ENCODE data around the gene SIX6. TPM values are rescaled to one million over a fixed set of nuclear protein-coding genes. Genes with fewer than 3 reads are reported as not detected.

SIX6 gene
- total RNA-seq, 1 experiment from 2014 or later, result not detected

DNA sequence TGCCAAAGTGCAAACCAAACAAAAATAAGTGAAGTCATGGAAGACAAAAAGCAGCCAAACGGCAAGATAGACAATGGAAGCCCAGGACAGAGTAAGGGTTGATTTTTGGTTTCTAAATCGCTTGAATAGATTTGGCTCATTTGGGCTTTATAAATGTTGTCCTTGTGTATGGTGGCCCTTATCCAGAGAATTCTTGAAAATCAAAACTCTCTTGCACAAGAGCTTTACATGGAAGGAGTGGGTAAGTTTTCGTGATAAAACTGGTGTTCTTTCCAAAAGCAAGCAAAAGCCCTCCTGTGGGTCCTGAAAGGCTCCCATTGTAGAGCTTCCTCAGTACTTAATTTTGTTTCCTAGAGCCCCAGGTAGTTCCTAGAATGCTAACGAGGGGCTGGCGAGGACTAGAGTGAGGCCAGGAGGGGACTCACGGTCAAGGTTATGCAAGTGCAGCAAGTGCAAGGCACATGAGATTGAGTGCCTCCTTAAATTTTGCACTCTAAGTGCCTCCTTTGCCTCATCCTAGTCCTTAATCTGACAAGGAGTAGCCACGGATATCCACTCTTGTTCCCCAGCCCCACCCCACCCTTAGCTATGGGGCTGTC is 4.1 kb downstream of the SIX6 start:
- H2BK5ac ChIP-seq (ENCODE audit: insufficient read length, low read length), result no peak overlapping the region
- peak overlapping the region; percentile 19 for H3K4me2 ChIP-seq (ENCODE audit: insufficient read depth, insufficient read length, low read length)
- H3K56ac ChIP-seq (ENCODE audit: insufficient read length, low read depth, low read length), result no peak overlapping the region
- no peak overlapping the region for H4K8ac ChIP-seq (replicated peaks; ENCODE audit: insufficient read length, low read depth, low read length)
- H4K20me1 ChIP-seq (ENCODE audit: control insufficient read depth, insufficient read depth, insufficient read length), result peaks cover 4% of the 10 kb centered on the region
- H3K27me3 Mint-ChIP-seq (ENCODE audit: low read depth), result peaks cover 96% of the 10 kb centered on the region
- no peaks in the 10 kb centered on the region for H3K79me1 ChIP-seq (ENCODE audit: insufficient read depth, low read depth, low read length, poor library complexity, severe bottlenecking)
- H2AFZ ChIP-seq (ENCODE audit: low read length), result no peak overlapping the region
- H3K14ac ChIP-seq (ENCODE audit: insufficient read depth, low read length), result no peak overlapping the region
- no peaks in the 10 kb centered on the region for H3K9me3 ChIP-seq (ENCODE audit: control insufficient read depth, low read depth, low read length)
- no peak overlapping the region for H4K5ac ChIP-seq (ENCODE audit: insufficient read length, low read depth, low read length)
- peak; percentile 73 for DNase-seq
- H3K9ac ChIP-seq (ENCODE audit: extremely low read depth, insufficient read length, low read length), result no peak overlapping the region
- no peak overlapping the region for H2BK120ac ChIP-seq (ENCODE audit: low read depth, low read length, poor library complexity, severe bottlenecking)
- H3K23ac ChIP-seq (ENCODE audit: insufficient read length, low read depth, low read length), result no peak overlapping the region
- TF ChIP-seq, protein P1, sequence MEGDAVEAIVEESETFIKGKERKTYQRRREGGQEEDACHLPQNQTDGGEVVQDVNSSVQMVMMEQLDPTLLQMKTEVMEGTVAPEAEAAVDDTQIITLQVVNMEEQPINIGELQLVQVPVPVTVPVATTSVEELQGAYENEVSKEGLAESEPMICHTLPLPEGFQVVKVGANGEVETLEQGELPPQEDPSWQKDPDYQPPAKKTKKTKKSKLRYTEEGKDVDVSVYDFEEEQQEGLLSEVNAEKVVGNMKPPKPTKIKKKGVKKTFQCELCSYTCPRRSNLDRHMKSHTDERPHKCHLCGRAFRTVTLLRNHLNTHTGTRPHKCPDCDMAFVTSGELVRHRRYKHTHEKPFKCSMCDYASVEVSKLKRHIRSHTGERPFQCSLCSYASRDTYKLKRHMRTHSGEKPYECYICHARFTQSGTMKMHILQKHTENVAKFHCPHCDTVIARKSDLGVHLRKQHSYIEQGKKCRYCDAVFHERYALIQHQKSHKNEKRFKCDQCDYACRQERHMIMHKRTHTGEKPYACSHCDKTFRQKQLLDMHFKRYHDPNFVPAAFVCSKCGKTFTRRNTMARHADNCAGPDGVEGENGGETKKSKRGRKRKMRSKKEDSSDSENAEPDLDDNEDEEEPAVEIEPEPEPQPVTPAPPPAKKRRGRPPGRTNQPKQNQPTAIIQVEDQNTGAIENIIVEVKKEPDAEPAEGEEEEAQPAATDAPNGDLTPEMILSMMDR (conservative IDR thresholded peaks at IDR 0.05), result no peak
- H3K4me1 Mint-ChIP-seq, result peaks cover 37 to 49% of the 10 kb centered on the region in 2 experiments
- H2BK15ac ChIP-seq (ENCODE audit: low read depth, low read length), result no peak overlapping the region
- H2AK5ac ChIP-seq (ENCODE audit: insufficient read length, low read length), result no peak overlapping the region
- H3K18ac ChIP-seq (ENCODE audit: insufficient read length, low read depth, low read length), result no peak overlapping the region
- H3K4me3 Mint-ChIP-seq, result peak overlapping the region in 1 of 2 experiments; percentile 58; a peak in 2 of 5 replicates
- H3K23me2 ChIP-seq (ENCODE audit: insufficient read length, low read depth, low read length, poor library complexity, severe bottlenecking), result peaks cover 26% of the 10 kb centered on the region
- H2BK12ac ChIP-seq (ENCODE audit: insufficient read length, low read depth, low read length), result no peak overlapping the region
- H3K27ac ChIP-seq (ENCODE audit: insufficient read length, low read depth, low read length), result no peak overlapping the region
- H3T11ph ChIP-seq (ENCODE audit: low read length), result no peak overlapping the region
- H3K27ac Mint-ChIP-seq, result no peak overlapping the region
- no peak overlapping the region for H3K4ac ChIP-seq (ENCODE audit: low read depth, low read length)
- no CpG with 5 or more reads among the region's 7 CpGs for WGBS (ENCODE audit: extremely low coverage, insufficient read length, low lambda C conversion rate)
- no peaks in the 10 kb centered on the region for H3K36me3 Mint-ChIP-seq (ENCODE audit: insufficient read depth in 1 of 3, low read depth in 3 of 3)
- peaks cover 64% of the 10 kb centered on the region for H3K27me3 ChIP-seq (ENCODE audit: insufficient read depth, low read length)
- H3K9me3 Mint-ChIP-seq, result peaks cover 3 to 11% of the 10 kb centered on the region in 2 experiments; a peak in 1 of 5 replicates
- H3K4me1 ChIP-seq (ENCODE audit: insufficient read depth, low read length), result peaks cover 4% of the 10 kb centered on the region; the same call in 1 of the 2 replicates
- no peak overlapping the region for H4K91ac ChIP-seq (ENCODE audit: insufficient read length, low read depth, low read length)
- no peaks in the 10 kb centered on the region for H3K79me2 ChIP-seq (ENCODE audit: insufficient read depth, low read length)
- no peak overlapping the region for H2BK20ac ChIP-seq (ENCODE audit: low read depth, low read length, poor library complexity, severe bottlenecking)
